ENCODE data around the gene AMZ1. TPM values are rescaled to one million over a fixed set of nuclear protein-coding genes. Genes with fewer than 3 reads are reported as not detected.
"Not testable (repeated sequence)": the region's sequence is repeated elsewhere in the genome, so short reads cannot be mapped to it uniquely, and the experiment has no call there.

The AMZ1 gene
- total and polyA plus RNA-seq, 8 donors, result under 0.01 to 1.4 (median 0.45) TPM; not detected in 5

GRCh38 chr7:2724453-2725177, 36.6 kb downstream of the AMZ1 start:
- H3K4me3 ChIP-seq, result no peak overlapping the region
- DNase-seq, result peak in 1 of 2 donors; percentile 14
- TF ChIP-seq, protein P1, sequence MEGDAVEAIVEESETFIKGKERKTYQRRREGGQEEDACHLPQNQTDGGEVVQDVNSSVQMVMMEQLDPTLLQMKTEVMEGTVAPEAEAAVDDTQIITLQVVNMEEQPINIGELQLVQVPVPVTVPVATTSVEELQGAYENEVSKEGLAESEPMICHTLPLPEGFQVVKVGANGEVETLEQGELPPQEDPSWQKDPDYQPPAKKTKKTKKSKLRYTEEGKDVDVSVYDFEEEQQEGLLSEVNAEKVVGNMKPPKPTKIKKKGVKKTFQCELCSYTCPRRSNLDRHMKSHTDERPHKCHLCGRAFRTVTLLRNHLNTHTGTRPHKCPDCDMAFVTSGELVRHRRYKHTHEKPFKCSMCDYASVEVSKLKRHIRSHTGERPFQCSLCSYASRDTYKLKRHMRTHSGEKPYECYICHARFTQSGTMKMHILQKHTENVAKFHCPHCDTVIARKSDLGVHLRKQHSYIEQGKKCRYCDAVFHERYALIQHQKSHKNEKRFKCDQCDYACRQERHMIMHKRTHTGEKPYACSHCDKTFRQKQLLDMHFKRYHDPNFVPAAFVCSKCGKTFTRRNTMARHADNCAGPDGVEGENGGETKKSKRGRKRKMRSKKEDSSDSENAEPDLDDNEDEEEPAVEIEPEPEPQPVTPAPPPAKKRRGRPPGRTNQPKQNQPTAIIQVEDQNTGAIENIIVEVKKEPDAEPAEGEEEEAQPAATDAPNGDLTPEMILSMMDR (IDR thresholded peaks at IDR 0.05), result no peak
- TF ChIP-seq EP300 (IDR thresholded peaks at IDR 0.05), result no peak
- TF ChIP-seq POLR2AphosphoS5 (IDR thresholded peaks at IDR 0.05), result no peak
- no peak for TF ChIP-seq POLR2A (IDR thresholded peaks at IDR 0.05)
- H3K9me3 ChIP-seq, result no peaks in the 10 kb centered on the region
- intact Hi-C loops (cut with DNase I; ENCODE audit: low total_unique reads), result no loop called here
- H3K27ac ChIP-seq, result no peak overlapping the region
- WGBS, 5 donors, result 93 to 95% (median 95%) methylated on average over 31 of the region's 31 CpGs
- peaks cover 3 to 13% (median 10%) of the 10 kb centered on the region in 4 donors for H3K4me1 ChIP-seq
- no peaks in the 10 kb centered on the region for H3K27me3 ChIP-seq
- H3K36me3 ChIP-seq, result peaks cover 5 to 75% (median 62%) of the 10 kb centered on the region in 4 donors

DNA sequence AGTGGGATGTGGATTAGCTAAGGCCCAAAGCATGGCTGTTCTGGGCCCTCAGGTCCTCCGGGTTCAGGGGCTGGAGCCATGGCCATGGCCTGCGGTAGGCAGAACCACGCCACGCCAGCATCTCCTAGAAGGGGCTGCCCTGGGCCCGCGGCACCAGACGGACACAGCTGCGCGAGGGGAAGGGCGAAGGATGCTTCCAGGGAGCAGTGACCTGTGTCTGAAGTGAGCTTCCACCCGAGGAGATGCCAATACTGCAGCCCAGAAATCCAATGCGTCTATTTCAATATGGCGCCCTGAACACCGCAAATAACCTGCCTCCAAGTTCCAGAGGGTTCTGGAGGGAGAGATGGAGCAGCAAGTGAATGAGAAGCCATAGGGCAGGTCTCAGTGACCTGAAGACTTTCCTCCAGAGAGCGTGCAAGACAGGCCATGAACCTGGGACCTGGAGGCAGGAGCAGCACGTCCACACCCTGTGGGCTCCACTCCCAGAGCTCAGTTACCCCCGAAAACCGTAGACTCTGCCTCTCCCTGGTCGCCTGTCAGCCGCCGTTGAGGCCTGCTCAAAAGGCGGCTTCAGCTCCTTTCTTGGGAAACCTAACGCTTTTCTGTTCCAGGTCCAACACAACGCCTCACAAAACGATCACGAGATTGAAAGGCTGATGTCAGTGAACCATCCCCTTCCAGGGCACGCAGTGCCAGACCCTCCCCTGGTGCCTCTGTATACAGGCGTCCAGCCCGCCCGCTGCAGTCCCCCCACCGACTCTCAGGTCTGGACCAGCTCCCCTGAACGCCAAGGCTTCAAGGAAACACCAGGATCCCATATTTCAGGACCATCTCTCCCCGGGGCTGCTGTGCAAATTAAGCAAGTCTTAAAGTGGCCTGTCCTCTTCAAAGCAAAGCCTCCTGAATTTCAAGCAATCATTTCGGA, 37.4 kb downstream of the AMZ1 start:
- intact Hi-C loops (cut with DNase I; ENCODE audit: low total_unique reads), result no loop called here
- Histone ChIP-seq H3K27me3 (no peaks in the 10 kb centered on the region), H3K27ac (no peak overlapping the region), H3K4me3 (no peak overlapping the region), H3K9me3 (no peaks in the 10 kb centered on the region), H3K36me3 (peaks cover 5 to 75% (median 64%) of the 10 kb centered on the region in 4 donors), H3K4me1 (peaks cover 3 to 22% (median 15%) of the 10 kb centered on the region in 4 donors)
- TF ChIP-seq POLR2A (IDR thresholded peaks at IDR 0.05), result no peak
- no peak for TF ChIP-seq EP300 (IDR thresholded peaks at IDR 0.05)
- TF ChIP-seq, protein P1 (IDR thresholded peaks at IDR 0.05), result no peak
- no peak for TF ChIP-seq POLR2AphosphoS5 (IDR thresholded peaks at IDR 0.05)
- WGBS, 5 donors, result 93 to 98% (median 97%) methylated on average over 27 to 34 of the region's 34 CpGs
- peak in 1 of 2 donors; percentile 17 for DNase-seq

- Histone ChIP-seq H3K27me3 (no peaks in the 10 kb centered on the region), H3K9me3 (no peaks in the 10 kb centered on the region), H3K36me3 (peaks cover 5 to 76% (median 65%) of the 10 kb centered on the region in 4 donors), H3K4me3 (no peak overlapping the region), H3K4me1 (peaks cover 3 to 26% (median 17%) of the 10 kb centered on the region in 4 donors), H3K27ac (no peak overlapping the region)
- peak in 1 of 2 donors; percentile 13 for DNase-seq
- TF ChIP-seq POLR2AphosphoS5 (IDR thresholded peaks at IDR 0.05) (no peak), POLR2A (IDR thresholded peaks at IDR 0.05) (no peak), EP300 (IDR thresholded peaks at IDR 0.05) (no peak)
- TF ChIP-seq, protein P1 (IDR thresholded peaks at IDR 0.05), result no peak
- WGBS, 5 donors, result 89 to 94% (median 92%) methylated on average over 17 to 18 of the region's 18 CpGs
- intact Hi-C loops (cut with DNase I; ENCODE audit: low total_unique reads), result no loop called here
Observed at GRCh38 chr7:2726316-2727018, 38.5 kb downstream of the AMZ1 start.

- intact Hi-C loops (cut with DNase I; ENCODE audit: low total_unique reads); H3K27me3 ChIP-seq; H3K9me3 ChIP-seq; H3K4me3 ChIP-seq; H3K27ac ChIP-seq: not testable (repeated sequence)
- WGBS, 5 donors, result 83 to 87% (median 86%) methylated on average over 13 of the region's 13 CpGs
- peaks cover 5 to 72% (median 66%) of the 10 kb centered on the region in 4 donors for H3K36me3 ChIP-seq
- peak in 1 of 2 donors; percentile 17 for DNase-seq
- peaks cover 3 to 26% (median 17%) of the 10 kb centered on the region in 4 donors for H3K4me1 ChIP-seq
Observed at GRCh38 chr7:2727206-2727605, 39.2 kb downstream of the AMZ1 start.
